CD4-positive, alpha-beta T cell treated with Interferon gamma for 1 hour (primary cell): ENCODE results near the gene ZBTB24.

Source experiments
- DNase-seq: peaks from one replicate; pipeline ENCODE4 v3.0.0-alpha.2; 2020

ZBTB24 gene

GRCh38 chr6:109449064-109449794, 33.8 kb downstream of the ZBTB24 start:
- DNase-seq = no peak

- DNase-seq = no peak
These were observed 34.4 kb downstream of the ZBTB24 start for GRCh38 chr6:109448615-109449014.

- no peak for DNase-seq
These were observed 35.0 kb downstream of the ZBTB24 start for GRCh38 chr6:109447878-109448555.

GRCh38 chr6:109447087-109447486, 35.9 kb downstream of the ZBTB24 start:
- no peak for DNase-seq

- DNase-seq = no peak
These were observed 36.5 kb downstream of the ZBTB24 start for GRCh38 chr6:109446541-109446940.

- no peak for DNase-seq
These were observed 36.9 kb downstream of the ZBTB24 start for GRCh38 chr6:109446072-109446471.

GRCh38 chr6:109445382-109445781, 37.6 kb downstream of the ZBTB24 start:
- no peak for DNase-seq

- no peak for DNase-seq
These were observed 39.5 kb downstream of the ZBTB24 start for GRCh38 chr6:109443425-109443950.

- no peak for DNase-seq
These were observed 40.6 kb downstream of the ZBTB24 start for GRCh38 chr6:109442393-109442924.

GRCh38 chr6:109441069-109441816, 41.8 kb downstream of the ZBTB24 start:
- peak; percentile 52 for DNase-seq

GRCh38 chr6:109440331-109441068, 42.5 kb downstream of the ZBTB24 start, which contains the start of the genes PPIL6 and SMPD2:
PPIL6 (minus strand) TSS chr6:109440628; CDS start chr6:109440590, 38 bp downstream.
SMPD2 (plus strand) TSS chr6:109440724; CDS start chr6:109441122, 398 bp downstream.
- DNase-seq = peak; percentile 86

- no peak for DNase-seq
These were observed 47.0 kb downstream of the ZBTB24 start for GRCh38 chr6:109436041-109436440.

GRCh38 chr6:109434456-109434855, 48.6 kb downstream of the ZBTB24 start:
- DNase-seq = no peak

GRCh38 chr6:109429496-109429895, 53.5 kb downstream of the ZBTB24 start:
- DNase-seq = no peak

GRCh38 chr6:109428889-109429477, 54.0 kb downstream of the ZBTB24 start:
- no peak for DNase-seq

- no peak for DNase-seq
These were observed 58.1 kb downstream of the ZBTB24 start for GRCh38 chr6:109424946-109425345.

GRCh38 chr6:109421184-109421583, 61.8 kb downstream of the ZBTB24 start:
- no peak for DNase-seq

- DNase-seq = no peak
These were observed 62.3 kb downstream of the ZBTB24 start for GRCh38 chr6:109420751-109421150.

- no peak for DNase-seq
These were observed 65.4 kb downstream of the ZBTB24 start for GRCh38 chr6:109417646-109418045.
